Hematopoietic multipotent progenitor cell treated with erythropoietin and hydrocortisone succinate and interleukin-3 and kit ligand, for 15 days (in vitro differentiated cells): ENCODE data around the gene FOXP1.

ENCODE experiments used
- DNase-seq: peaks from one replicate; pipeline ENCODE4 v3.0.0-alpha.2; 2015; ENCODE audit warnings: low spot score

Gene FOXP1

GRCh38 chr3:71428841-71429596 is 154.5 kb downstream of the FOXP1 start:
- no peak for DNase-seq

GRCh38 chr3:71425491-71426071 is 157.9 kb downstream of the FOXP1 start:
- DNase-seq, result no peak

GRCh38 chr3:71423151-71423906 is 160.2 kb downstream of the FOXP1 start:
- DNase-seq, result peak; percentile 19

GRCh38 chr3:71421820-71422566 is 161.5 kb downstream of the FOXP1 start:
- no peak for DNase-seq

- DNase-seq, result no peak
Measured at GRCh38 chr3:71421475-71421819, 162.1 kb downstream of the FOXP1 start.

GRCh38 chr3:71419369-71419768 is 164.2 kb downstream of the FOXP1 start:
- DNase-seq, result no peak

- DNase-seq, result no peak
Measured at GRCh38 chr3:71417791-71418190, 165.7 kb downstream of the FOXP1 start.

GRCh38 chr3:71416876-71417275 is 166.7 kb downstream of the FOXP1 start:
- peak; percentile 39 for DNase-seq

- DNase-seq, result no peak
Measured at GRCh38 chr3:71415681-71416122, 167.8 kb downstream of the FOXP1 start.

- DNase-seq, result no peak
Measured at GRCh38 chr3:71414189-71414927, 169.2 kb downstream of the FOXP1 start.

GRCh38 chr3:71413572-71413971 is 170.0 kb downstream of the FOXP1 start:
- no peak for DNase-seq

- no peak for DNase-seq
Measured at GRCh38 chr3:71409352-71409751, 174.2 kb downstream of the FOXP1 start.

- no peak for DNase-seq
Measured at GRCh38 chr3:71408903-71409302, 174.6 kb downstream of the FOXP1 start.

GRCh38 chr3:71407823-71408222 is 175.7 kb downstream of the FOXP1 start:
- DNase-seq, result no peak

- no peak for DNase-seq
Measured at GRCh38 chr3:71406972-71407810, 176.3 kb downstream of the FOXP1 start.

- DNase-seq, result no peak
Measured at GRCh38 chr3:71402911-71403310, 180.6 kb downstream of the FOXP1 start.

- no peak for DNase-seq
Measured at GRCh38 chr3:71402280-71402679, 181.2 kb downstream of the FOXP1 start.

GRCh38 chr3:71401695-71402231 is 181.8 kb downstream of the FOXP1 start:
- DNase-seq, result no peak

- DNase-seq, result peak; percentile 50
Measured at GRCh38 chr3:71400986-71401451, 182.5 kb downstream of the FOXP1 start.

GRCh38 chr3:71399478-71399877 is 184.1 kb downstream of the FOXP1 start:
- no peak for DNase-seq
